Occipital lobe (tissue), 2 donors: ENCODE measurements around the gene SCN5A. TPM values are rescaled to one million over a fixed set of nuclear protein-coding genes. Genes with fewer than 3 reads are reported as not detected.

Source experiments
- DNase-seq: peaks from one replicate; lab custom pipeline; 2025; lab: John Stamatoyannopoulos, UW
- total RNA-seq: library from RNA; depleted of rRNA; stranded (reverse); fragments of >200 nt; gene quantifications from one replicate; pipeline ENCODE4 v1.2.3, GENCODE V29; 2014

SCN5A gene
- total RNA-seq, 1 donor from 2014 or later = 0.16 TPM

GRCh38 chr3:38562467-38562925 is 87.0 kb downstream of the SCN5A start:
- DNase-seq = no peak

GRCh38 chr3:38561746-38562466 is 87.6 kb downstream of the SCN5A start:
- no peak for DNase-seq

GRCh38 chr3:38560996-38561717 is 88.3 kb downstream of the SCN5A start:
- no peak for DNase-seq

GRCh38 chr3:38560284-38560683 is 89.2 kb downstream of the SCN5A start:
- DNase-seq = no peak

- DNase-seq = no peak
Measured at GRCh38 chr3:38558864-38559263, 90.6 kb downstream of the SCN5A start.

- DNase-seq = no peak
Measured at GRCh38 chr3:38556640-38557358, 92.7 kb downstream of the SCN5A start.

- DNase-seq = no peak
Measured at GRCh38 chr3:38555926-38556325, 93.6 kb downstream of the SCN5A start.

- DNase-seq = no peak
Measured at GRCh38 chr3:38555149-38555840, 94.2 kb downstream of the SCN5A start.

GRCh38 chr3:38554127-38554827 is 95.2 kb downstream of the SCN5A start:
- no peak for DNase-seq

- no peak for DNase-seq
Measured at GRCh38 chr3:38553071-38553470, 96.4 kb downstream of the SCN5A start.

- DNase-seq = no peak
Measured at GRCh38 chr3:38552364-38552763, 97.1 kb downstream of the SCN5A start.

GRCh38 chr3:38551026-38551832 is 98.3 kb downstream of the SCN5A start:
- no peak for DNase-seq

GRCh38 chr3:38549957-38550840 is 99.3 kb downstream of the SCN5A start:
- DNase-seq = no peak

GRCh38 chr3:38549486-38549885 is 100.0 kb downstream of the SCN5A start:
- DNase-seq = no peak

- no peak for DNase-seq
Measured at GRCh38 chr3:38549082-38549481, 100.4 kb downstream of the SCN5A start.

GRCh38 chr3:38548154-38548931 is 101.1 kb downstream of the SCN5A start:
- DNase-seq = no peak

GRCh38 chr3:38545983-38546382 is 103.5 kb downstream of the SCN5A start:
- DNase-seq = no peak

- DNase-seq = no peak
Measured at GRCh38 chr3:38545550-38545949, 103.9 kb downstream of the SCN5A start.
